K562 (cell line): ENCODE measurements around the gene ELMO1. TPM values are rescaled to one million over a fixed set of nuclear protein-coding genes. Genes with fewer than 3 reads are reported as not detected.

Experiments used
- ATAC-seq: fragments of 200-7000 bp; cut with Tn5 transposase; 3 replicates; pipeline ENCODE4 v1.9.1; 2020; ENCODE audit warnings: moderate library complexity
- BruUV-seq: library from RNA; stranded (reverse); fragments of 400-500 nt; replicated peaks from 2 replicates; lab custom pipeline; 2021; lab: Mats Ljungman, UMichigan
- CTCF ChIA-PET: fragments of 300-600 bp; formaldehyde crosslinking; extraction: SDS; loops from one replicate; lab custom pipeline; 2021; ENCODE audit warnings: low intra/inter-chr PET ratio; lab: Yijun Ruan, JAX
- POLR2A ChIA-PET: fragments of 300-600, 350-650 bp; sonication (Branson Sonifier 250); formaldehyde crosslinking; extraction: SDS; loops from one replicate; lab custom pipeline; 2021; ENCODE audit warnings: antibody characterized with exemption, inconsistent platforms; lab: Yijun Ruan, JAX
- DNase-seq, 4 experiments: peaks; one replicate each; pipeline versions ENCODE4 v3.0.0 to v3.0.0-alpha.2; 2011 to 2018; ENCODE audit warnings: low spot score in 3 of 4, mixed read lengths in 3 of 4; ENCODE audit errors: extremely low read depth in 1 of 4
- FAIRE-seq: peaks from 2 replicates; lab custom pipeline; 2011; peaks lifted over from hg19 to GRCh38; lab: Jason Lieb, UNC
- H2AFZ ChIP-seq: 2 replicates; pipeline ENCODE4 v1.6.0; 2011; ENCODE audit warnings: low read depth, low read length, control low read depth, inconsistent platforms
- H3K27ac ChIP-seq: fragments of 200-600 bp; 3 replicates; pipeline ENCODE4 v1.8.0; 2011; ENCODE audit warnings: low read depth, mild to moderate bottlenecking, control low read depth, inconsistent platforms, low read length, moderate library complexity, mixed read lengths; ENCODE audit errors: extremely low read depth
- H3K27me3 ChIP-seq, 2 experiments: fragments of 300-600 bp in 1 of 2; 2 replicates in 1 of 2; 3 replicates in 1 of 2; pipeline versions ENCODE4 v1.6.0 to v1.8.0; 2011; ENCODE audit warnings: inconsistent platforms in 2 of 2, low read length in 2 of 2, mild to moderate bottlenecking in 1 of 2, mixed read lengths in 1 of 2, moderate library complexity in 1 of 2; ENCODE audit not compliant: control insufficient read depth in 2 of 2, insufficient read depth in 2 of 2
- H3K36me3 ChIP-seq: fragments of 300-600 bp; 3 replicates; pipeline ENCODE4 v1.8.0; 2011; ENCODE audit warnings: mild to moderate bottlenecking, low read length, inconsistent platforms; ENCODE audit not compliant: control insufficient read depth, insufficient read depth
- H3K4me1 ChIP-seq, 2 experiments: fragments of 200-600 bp in 1 of 2; replicated peaks in 1 of 2; 2 replicates in 1 of 2; 3 replicates in 1 of 2; pipeline versions ENCODE4 v1.5.1 to v1.8.0; 2011; ENCODE audit warnings: inconsistent platforms in 2 of 2, low read length in 2 of 2, mild to moderate bottlenecking in 1 of 2, mixed read lengths in 1 of 2, moderate library complexity in 1 of 2; ENCODE audit not compliant: control insufficient read depth in 2 of 2, insufficient read depth in 2 of 2
- H3K4me2 ChIP-seq: 2 replicates; pipeline ENCODE4 v1.6.1; 2011; ENCODE audit warnings: low read length, control low read depth, inconsistent platforms, mixed read lengths; ENCODE audit not compliant: insufficient read depth
- H3K4me3 ChIP-seq: fragments of 200-600 bp; sonication (generic), shearing (Covaris generic); 2 replicates; pipeline ENCODE4 v1.5.1; 2016; ENCODE audit warnings: control low read depth, inconsistent platforms
- H3K79me2 ChIP-seq: fragments of 200-600 bp; 3 replicates; pipeline ENCODE4 v1.8.0; 2011; ENCODE audit warnings: low read length, inconsistent platforms; ENCODE audit not compliant: control insufficient read depth, insufficient read depth
- H3K9ac ChIP-seq, 2 experiments: 2 replicates each; pipeline versions ENCODE4 v1.6.0 to v1.6.1; 2011; ENCODE audit warnings: low read depth in 2 of 2, low read length in 2 of 2, control low read depth in 1 of 2, inconsistent platforms in 1 of 2, mild to moderate bottlenecking in 1 of 2, mixed read lengths in 1 of 2; ENCODE audit not compliant: insufficient read depth in 1 of 2
- H3K9me1 ChIP-seq: one replicate; pipeline ENCODE4 v1.6.0; 2011; ENCODE audit warnings: inconsistent platforms, mild to moderate bottlenecking, low read length, moderate library complexity; ENCODE audit not compliant: control insufficient read depth, insufficient read depth
- H3K9me3 ChIP-seq: replicated peaks from 2 replicates; pipeline ENCODE4 v1.5.1; 2011; ENCODE audit warnings: low read depth, low read length, inconsistent platforms; ENCODE audit not compliant: control insufficient read depth, insufficient read depth
- H4K20me1 ChIP-seq: replicated peaks from 2 replicates; pipeline ENCODE4 v1.6.1; 2011; ENCODE audit warnings: low read length, inconsistent platforms, mixed read lengths; ENCODE audit not compliant: control insufficient read depth, insufficient read depth
- BRCA1 ChIP-seq, 2 experiments: fragments of 450-650 bp in 1 of 2; sonication (generic) in 1 of 2; formaldehyde crosslinking in 1 of 2; IDR thresholded peaks; 2 replicates each; pipeline versions ENCODE4 v1.5.0 to v1.6.1; 2017 to 2020; ENCODE audit warnings: mild to moderate bottlenecking in 1 of 2, missing genetic modification reagents in 1 of 2
- C11orf30 ChIP-seq: fragments of 450-650 bp; IDR thresholded peaks from 2 replicates; pipeline ENCODE4 v1.6.1; 2016; ENCODE audit warnings: low read depth, mild to moderate bottlenecking
- EP400 ChIP-seq: fragments of 450-650 bp; IDR thresholded peaks from 2 replicates; pipeline ENCODE4 v1.6.1; 2017; ENCODE audit warnings: antibody characterized with exemption, mild to moderate bottlenecking, moderate library complexity
- FOXP1 ChIP-seq: sonication (generic); formaldehyde crosslinking; IDR thresholded peaks from 2 replicates; pipeline ENCODE4 v1.8.0; 2022; ENCODE audit warnings: mild to moderate bottlenecking, missing genetic modification reagents
- GTF2E2 ChIP-seq: fragments of 200-800 bp; sonication (Bioruptor generic); IDR thresholded peaks from 2 replicates; pipeline ENCODE4 v1.6.1; 2016; ENCODE audit warnings: missing genetic modification characterization, missing compliant biosample characterization
- KAT7 ChIP-seq: sonication (generic); formaldehyde crosslinking; IDR thresholded peaks from 2 replicates; pipeline ENCODE4 v1.8.0; 2022; ENCODE audit warnings: missing genetic modification reagents, mild to moderate bottlenecking, borderline replicate concordance
- POLR2AphosphoS2 ChIP-seq: IDR thresholded peaks from 2 replicates; pipeline ENCODE4 v1.6.1; 2012; ENCODE audit warnings: low read length, improper control_type of control experiment
- POLR3G ChIP-seq: IDR thresholded peaks from 2 replicates; pipeline ENCODE4 v1.6.1; 2011; ENCODE audit not compliant: insufficient read length, insufficient replicate concordance; ENCODE audit errors: extremely low read depth
- PYGO2 ChIP-seq: fragments of 450-650 bp; IDR thresholded peaks from 2 replicates; pipeline ENCODE4 v1.6.1; 2016; ENCODE audit warnings: mild to moderate bottlenecking, missing genetic modification characterization, moderate library complexity, missing compliant biosample characterization
- RCOR1 ChIP-seq, 2 experiments: IDR thresholded peaks; 2 replicates each; pipeline ENCODE4 v1.6.1; 2012; ENCODE audit warnings: low read depth in 2 of 2, low read length in 2 of 2, borderline replicate concordance in 1 of 2, improper control_type of control experiment in 1 of 2
- SIRT6 ChIP-seq: IDR thresholded peaks from one replicate; pipeline ENCODE4 v1.6.1; 2012; ENCODE audit warnings: low read depth, mild to moderate bottlenecking, control low read depth, inconsistent platforms, low read length, moderate library complexity
- ZFX ChIP-seq: sonication (generic); formaldehyde crosslinking; IDR thresholded peaks from 2 replicates; pipeline ENCODE4 v1.8.0; 2022; ENCODE audit warnings: mild to moderate bottlenecking, missing genetic modification reagents, moderate library complexity
- ZNF174 ChIP-seq: fragments of 250-450 bp; sonication (Bioruptor Pico); IDR thresholded peaks from 2 replicates; pipeline ENCODE4 v1.4.0; 2020; ENCODE audit warnings: mild to moderate bottlenecking
- ZNF41 ChIP-seq: fragments of 250-450 bp; sonication (Bioruptor Pico); conservative IDR thresholded peaks from 2 replicates; pipeline ENCODE4 v1.4.0; 2020; ENCODE audit warnings: mild to moderate bottlenecking
- WGBS: fragments of 100-300 bp; shearing (Covaris generic); methylation state at CpG from one replicate; pipeline ENCODE4 v1.1.6; 2016; ENCODE audit warnings: low coverage, mixed read lengths; ENCODE audit not compliant: insufficient coverage; ENCODE audit errors: missing lambda C conversion rate; 5-methylcytosine and 5-hydroxymethylcytosine counted together
- in situ Hi-C: fragments of 300-500 bp; cut with MboI; formaldehyde crosslinking; loops from 4 replicates; pipeline ENCODE4 v1.15.0; 2018; ENCODE audit warnings: inconsistent platforms, mixed read lengths
- intact Hi-C: fragments of 100-400 bp; cut with micrococcal nuclease; formaldehyde crosslinking; loops from 2 replicates; pipeline ENCODE4 v1.14.2; 2022
- polyA plus RNA-seq, 8 experiments: library from polyadenylated mRNA; depleted of rRNA in 4 of 8; stranded (reverse) in 5 of 8; unstranded in 3 of 8; fragments of >200 nt; fragmentation: Nextera tagmentation in 2 of 8; fragmentation: Illumina TruSeq in 1 of 8; extraction: Ambion mirVana in 2 of 8; extraction: Trizol in 1 of 8; gene quantifications; 2 replicates each; pipeline versions ENCODE4 v1.2.1 to v1.2.3, GENCODE V29; 2011 to 2014; ENCODE audit warnings: inconsistent platforms in 1 of 8, missing spikeins in 1 of 8
- total RNA-seq, 7 experiments: library from RNA; depleted of rRNA in 6 of 7; stranded (reverse); fragments of >200 nt in 6 of 7; fragmentation: Illumina TruSeq in 2 of 7; extraction: Trizol in 2 of 7; gene quantifications; 2 replicates each; pipeline versions ENCODE4 v1.2.1 to v1.2.3, GENCODE V29; 2011 to 2021; ENCODE audit warnings: low replicate concordance in 1 of 7
- TF ChIP-seq, protein P1 (sequence below): fragments of 250-450 bp; sonication (Bioruptor Pico); IDR thresholded peaks from 2 replicates; pipeline ENCODE4 v1.4.0; 2020; ENCODE audit warnings: mild to moderate bottlenecking, moderate library complexity
- TF ChIP-seq, protein P2 (sequence below): fragments of 450-650 bp; IDR thresholded peaks from 2 replicates; pipeline ENCODE4 v1.6.1; 2016; ENCODE audit warnings: borderline replicate concordance

ELMO1 gene
- total and polyA plus RNA-seq, 9 of the 15 experiments (the other 6 are each of a cell fraction or from before 2014, with no cell fraction given) = 0.36 to 7.2 (median 3.6) TPM

DNA sequence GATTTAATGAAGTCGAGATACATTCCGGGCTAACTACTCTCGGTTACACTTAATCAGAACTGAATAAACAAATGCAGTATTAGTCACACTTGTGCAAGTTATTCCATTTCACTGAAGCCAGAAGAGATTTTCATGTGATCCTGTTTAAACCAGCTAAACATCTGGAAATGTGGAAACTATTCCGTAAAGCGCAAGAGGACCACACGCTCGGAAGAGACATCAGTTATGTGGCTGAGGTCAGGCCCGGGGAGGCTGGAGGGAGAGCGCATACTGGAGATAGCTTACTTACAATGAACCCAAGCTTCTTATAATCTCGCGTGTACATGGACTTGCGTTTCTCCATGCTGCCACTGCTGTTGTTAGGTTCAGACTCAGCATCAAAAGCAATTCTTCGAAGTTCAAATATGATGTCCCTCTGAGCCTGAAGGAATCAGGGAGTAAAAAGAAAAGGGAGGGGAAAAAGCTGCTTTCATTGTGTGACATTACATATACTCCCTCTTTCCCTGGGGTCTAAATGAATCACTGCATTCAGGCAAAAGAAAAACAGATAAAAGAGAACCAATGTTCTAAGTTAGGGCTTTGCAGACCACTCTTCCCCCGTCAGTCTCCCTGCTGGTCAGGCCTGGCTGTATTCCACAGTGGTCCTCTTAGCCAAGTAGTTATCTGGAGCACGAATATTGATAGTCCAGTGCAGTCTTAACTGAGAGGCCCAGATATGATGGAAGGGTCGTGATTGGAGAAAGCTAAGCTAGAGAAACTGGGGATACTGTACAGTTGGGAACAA is 237.4 kb downstream of the ELMO1 start:
- Histone ChIP-seq H3K27ac (no peak overlapping the region), H3K36me3 (no peaks in the 10 kb centered on the region), H3K4me1 (no peaks in the 10 kb centered on the region), H3K79me2 (no peaks in the 10 kb centered on the region), H3K4me3 (no peak overlapping the region), H3K9me3 (no peaks in the 10 kb centered on the region), H2AFZ (no peak overlapping the region), H3K9ac (no peak overlapping the region), H4K20me1 (no peaks in the 10 kb centered on the region; the same call in 1 of the 2 replicates), H3K4me2 (no peak overlapping the region), H3K27me3 (no peaks in the 10 kb centered on the region), H3K9me1 (no peaks in the 10 kb centered on the region)
- in situ Hi-C loops (no loop called here), intact Hi-C loops (no loop called here)
- BruUV-seq = no TSS peak
- TF ChIP-seq ZNF174 (no peak), RCOR1 (IDR thresholded peaks at IDR 0.05; ENCODE audit: borderline replicate concordance in 1 of 2, low read depth in 2 of 2, low read length in 2 of 2) (no peak), C11orf30 (no peak), ZFX (CRISPR knock-in tag) (no peak), GTF2E2 (no peak), EP400 (no peak), POLR3G (no peak), POLR2AphosphoS2 (no peak), BRCA1 (IDR thresholded peaks at IDR 0.05) (no peak), BRCA1 (CRISPR knock-in tag; IDR thresholded peaks at IDR 0.05) (no peak), KAT7 (no peak), FOXP1 (CRISPR knock-in tag) (no peak), PYGO2 (no peak), SIRT6 (no peak), ZNF41 (CRISPR knock-in tag) (no peak)
- TF ChIP-seq, protein P1, sequence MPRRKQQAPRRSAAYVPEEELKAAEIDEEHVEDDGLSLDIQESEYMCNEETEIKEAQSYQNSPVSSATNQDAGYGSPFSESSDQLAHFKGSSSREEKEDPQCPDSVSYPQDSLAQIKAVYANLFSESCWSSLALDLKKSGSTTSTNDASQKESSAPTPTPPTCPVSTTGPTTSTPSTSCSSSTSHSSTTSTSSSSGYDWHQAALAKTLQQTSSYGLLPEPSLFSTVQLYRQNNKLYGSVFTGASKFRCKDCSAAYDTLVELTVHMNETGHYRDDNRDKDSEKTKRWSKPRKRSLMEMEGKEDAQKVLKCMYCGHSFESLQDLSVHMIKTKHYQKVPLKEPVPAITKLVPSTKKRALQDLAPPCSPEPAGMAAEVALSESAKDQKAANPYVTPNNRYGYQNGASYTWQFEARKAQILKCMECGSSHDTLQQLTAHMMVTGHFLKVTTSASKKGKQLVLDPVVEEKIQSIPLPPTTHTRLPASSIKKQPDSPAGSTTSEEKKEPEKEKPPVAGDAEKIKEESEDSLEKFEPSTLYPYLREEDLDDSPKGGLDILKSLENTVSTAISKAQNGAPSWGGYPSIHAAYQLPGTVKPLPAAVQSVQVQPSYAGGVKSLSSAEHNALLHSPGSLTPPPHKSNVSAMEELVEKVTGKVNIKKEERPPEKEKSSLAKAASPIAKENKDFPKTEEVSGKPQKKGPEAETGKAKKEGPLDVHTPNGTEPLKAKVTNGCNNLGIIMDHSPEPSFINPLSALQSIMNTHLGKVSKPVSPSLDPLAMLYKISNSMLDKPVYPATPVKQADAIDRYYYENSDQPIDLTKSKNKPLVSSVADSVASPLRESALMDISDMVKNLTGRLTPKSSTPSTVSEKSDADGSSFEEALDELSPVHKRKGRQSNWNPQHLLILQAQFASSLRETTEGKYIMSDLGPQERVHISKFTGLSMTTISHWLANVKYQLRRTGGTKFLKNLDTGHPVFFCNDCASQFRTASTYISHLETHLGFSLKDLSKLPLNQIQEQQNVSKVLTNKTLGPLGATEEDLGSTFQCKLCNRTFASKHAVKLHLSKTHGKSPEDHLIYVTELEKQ (CRISPR knock-in tag) = no peak
- TF ChIP-seq, protein P2, sequence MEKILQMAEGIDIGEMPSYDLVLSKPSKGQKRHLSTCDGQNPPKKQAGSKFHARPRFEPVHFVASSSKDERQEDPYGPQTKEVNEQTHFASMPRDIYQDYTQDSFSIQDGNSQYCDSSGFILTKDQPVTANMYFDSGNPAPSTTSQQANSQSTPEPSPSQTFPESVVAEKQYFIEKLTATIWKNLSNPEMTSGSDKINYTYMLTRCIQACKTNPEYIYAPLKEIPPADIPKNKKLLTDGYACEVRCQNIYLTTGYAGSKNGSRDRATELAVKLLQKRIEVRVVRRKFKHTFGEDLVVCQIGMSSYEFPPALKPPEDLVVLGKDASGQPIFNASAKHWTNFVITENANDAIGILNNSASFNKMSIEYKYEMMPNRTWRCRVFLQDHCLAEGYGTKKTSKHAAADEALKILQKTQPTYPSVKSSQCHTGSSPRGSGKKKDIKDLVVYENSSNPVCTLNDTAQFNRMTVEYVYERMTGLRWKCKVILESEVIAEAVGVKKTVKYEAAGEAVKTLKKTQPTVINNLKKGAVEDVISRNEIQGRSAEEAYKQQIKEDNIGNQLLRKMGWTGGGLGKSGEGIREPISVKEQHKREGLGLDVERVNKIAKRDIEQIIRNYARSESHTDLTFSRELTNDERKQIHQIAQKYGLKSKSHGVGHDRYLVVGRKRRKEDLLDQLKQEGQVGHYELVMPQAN = no peak
- ATAC-seq (no peak), FAIRE-seq (no peak), DNase-seq (no peak)
- ChIA-PET POLR2A (interaction anchor here (0.5 kb wide), 1 partner anchor 235 kb away, joined by 3 read pairs; no protein-coding TSS in a partner anchor), CTCF (no interaction called here)
- 20% methylated on average over 16 of the region's 16 CpGs for WGBS
